GM19468 (cell line): ENCODE data around the gene IL3RA.
"Not testable (repeated sequence)": the region's sequence is repeated elsewhere in the genome, so short reads cannot be mapped to it uniquely, and the experiment has no call there.

Source experiments
- ATAC-seq: cut with Tn5 transposase; IDR thresholded peaks from one replicate; pipeline ENCODE4 v1.9.1; 2021; ENCODE audit warnings: mild to moderate bottlenecking, moderate library complexity, moderate number of reproducible peaks; ENCODE audit not compliant: unreplicated experiment; ENCODE audit errors: extremely low read depth

IL3RA gene

GRCh38 chrX:1419545-1420355, 83.2 kb downstream of the IL3RA start:
- no peak for ATAC-seq

DNA sequence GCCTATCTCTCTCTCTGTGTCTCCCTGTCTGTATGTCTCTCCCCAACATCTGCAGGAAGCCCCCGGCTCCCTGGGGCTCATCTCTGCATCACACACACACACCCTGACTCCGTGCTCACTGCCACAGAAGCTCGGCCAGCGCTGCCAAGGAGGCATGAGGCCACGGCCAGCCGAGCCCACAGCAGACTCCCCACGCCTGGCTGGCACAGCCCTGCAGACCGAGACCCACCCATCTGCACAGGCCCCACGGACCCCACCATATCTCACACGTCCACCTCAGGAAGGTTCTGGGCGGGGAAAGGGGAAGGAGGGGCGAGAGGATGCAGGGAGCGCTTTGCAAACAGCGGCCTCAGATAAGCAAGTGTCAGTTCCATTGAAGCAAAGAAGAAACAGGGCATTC, 83.8 kb downstream of the IL3RA start:
- no peak for ATAC-seq

GRCh38 chrX:1421433-1422134, 85.0 kb downstream of the IL3RA start:
- no peak for ATAC-seq

DNA sequence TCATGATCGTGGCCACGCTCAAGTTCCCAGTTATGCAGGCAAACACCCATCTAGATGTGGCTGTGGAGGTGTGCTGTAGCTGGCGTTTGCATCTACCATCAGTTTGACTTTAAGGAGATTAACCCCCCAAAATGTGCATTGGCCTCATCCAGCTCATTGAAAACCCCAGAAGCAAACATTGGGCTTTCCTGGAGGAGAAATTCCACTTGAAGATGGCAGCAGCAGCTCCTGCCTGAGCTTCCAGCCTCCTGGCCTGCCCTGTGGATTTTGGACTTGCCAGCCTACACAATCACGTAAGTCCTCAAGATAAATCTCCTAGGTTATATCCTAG, 85.5 kb downstream of the IL3RA start:
- ATAC-seq = no peak

DNA sequence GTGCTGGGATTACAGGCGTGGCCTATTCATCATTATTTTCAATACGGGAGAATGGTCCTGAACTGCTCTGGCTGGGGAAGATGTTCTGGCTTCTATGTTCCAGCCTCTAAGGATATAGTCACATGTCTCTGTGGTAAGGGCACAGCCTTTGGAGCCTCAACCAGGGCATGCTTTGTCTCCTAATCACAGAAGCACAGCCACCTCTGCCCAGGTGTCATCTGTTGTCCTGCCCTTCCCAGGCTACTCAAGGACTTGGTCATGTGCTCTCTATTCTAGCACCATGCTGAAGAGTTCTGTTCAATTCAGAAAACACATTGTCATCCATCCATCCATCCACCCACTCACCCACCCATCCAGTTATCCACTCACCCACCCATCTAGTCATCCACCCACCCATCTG, 86.6 kb downstream of the IL3RA start:
- ATAC-seq = no peak

- ATAC-seq = no peak
These were observed 87.7 kb downstream of the IL3RA start for GRCh38 chrX:1424147-1424851.

GRCh38 chrX:1425381-1425780, 88.8 kb downstream of the IL3RA start:
- ATAC-seq = no peak

- not testable (repeated sequence) for ATAC-seq
These were observed 89.7 kb downstream of the IL3RA start for GRCh38 chrX:1426321-1426720.

- no peak for ATAC-seq
These were observed 91.2 kb downstream of the IL3RA start for GRCh38 chrX:1427756-1428155.

GRCh38 chrX:1430451-1430850, 93.9 kb downstream of the IL3RA start:
- no peak for ATAC-seq
